ENCODE results near the gene ABCC3. TPM values are rescaled to one million over a fixed set of nuclear protein-coding genes. Genes with fewer than 3 reads are reported as not detected.

The ABCC3 gene
- total and polyA plus RNA-seq, 9 of the 15 experiments (the other 6 are each of a cell fraction or from before 2014, with no cell fraction given) = 0.03 to 1.6 (median 0.42) TPM; not detected in 5

DNA sequence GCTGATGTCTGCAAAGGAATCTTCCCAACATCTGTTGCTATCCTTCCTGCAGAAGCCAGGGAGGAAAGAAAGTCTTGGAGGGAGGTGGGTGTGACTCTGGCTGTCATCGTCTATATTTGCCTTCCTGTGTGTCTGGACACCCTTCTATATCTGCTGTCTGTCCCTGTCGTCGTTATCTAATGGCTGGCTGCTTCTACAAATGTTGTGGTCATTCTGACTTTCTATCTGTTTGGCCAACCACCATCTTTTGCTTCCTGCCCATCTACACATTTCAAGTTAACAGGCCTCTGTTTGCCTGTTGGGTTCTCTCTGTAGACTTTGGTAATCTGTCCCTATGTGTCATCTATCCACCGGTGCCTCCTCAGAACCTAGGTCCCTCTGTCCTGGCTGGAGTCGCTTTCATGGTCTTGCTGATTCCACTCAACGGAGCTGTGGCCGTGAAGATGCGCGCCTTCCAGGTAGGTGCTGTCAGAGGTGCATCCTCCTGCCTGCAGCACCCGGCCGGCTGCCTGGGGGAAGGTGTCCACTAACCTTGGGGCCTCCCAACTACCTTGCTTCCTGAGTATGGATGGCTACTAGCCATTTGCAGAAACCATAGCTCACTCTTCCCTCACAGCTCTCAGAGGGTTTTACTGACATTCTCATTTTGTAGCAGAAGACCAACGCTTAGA lies 30.2 kb downstream of the ABCC3 start (continued):
- TF ChIP-seq, protein P1, sequence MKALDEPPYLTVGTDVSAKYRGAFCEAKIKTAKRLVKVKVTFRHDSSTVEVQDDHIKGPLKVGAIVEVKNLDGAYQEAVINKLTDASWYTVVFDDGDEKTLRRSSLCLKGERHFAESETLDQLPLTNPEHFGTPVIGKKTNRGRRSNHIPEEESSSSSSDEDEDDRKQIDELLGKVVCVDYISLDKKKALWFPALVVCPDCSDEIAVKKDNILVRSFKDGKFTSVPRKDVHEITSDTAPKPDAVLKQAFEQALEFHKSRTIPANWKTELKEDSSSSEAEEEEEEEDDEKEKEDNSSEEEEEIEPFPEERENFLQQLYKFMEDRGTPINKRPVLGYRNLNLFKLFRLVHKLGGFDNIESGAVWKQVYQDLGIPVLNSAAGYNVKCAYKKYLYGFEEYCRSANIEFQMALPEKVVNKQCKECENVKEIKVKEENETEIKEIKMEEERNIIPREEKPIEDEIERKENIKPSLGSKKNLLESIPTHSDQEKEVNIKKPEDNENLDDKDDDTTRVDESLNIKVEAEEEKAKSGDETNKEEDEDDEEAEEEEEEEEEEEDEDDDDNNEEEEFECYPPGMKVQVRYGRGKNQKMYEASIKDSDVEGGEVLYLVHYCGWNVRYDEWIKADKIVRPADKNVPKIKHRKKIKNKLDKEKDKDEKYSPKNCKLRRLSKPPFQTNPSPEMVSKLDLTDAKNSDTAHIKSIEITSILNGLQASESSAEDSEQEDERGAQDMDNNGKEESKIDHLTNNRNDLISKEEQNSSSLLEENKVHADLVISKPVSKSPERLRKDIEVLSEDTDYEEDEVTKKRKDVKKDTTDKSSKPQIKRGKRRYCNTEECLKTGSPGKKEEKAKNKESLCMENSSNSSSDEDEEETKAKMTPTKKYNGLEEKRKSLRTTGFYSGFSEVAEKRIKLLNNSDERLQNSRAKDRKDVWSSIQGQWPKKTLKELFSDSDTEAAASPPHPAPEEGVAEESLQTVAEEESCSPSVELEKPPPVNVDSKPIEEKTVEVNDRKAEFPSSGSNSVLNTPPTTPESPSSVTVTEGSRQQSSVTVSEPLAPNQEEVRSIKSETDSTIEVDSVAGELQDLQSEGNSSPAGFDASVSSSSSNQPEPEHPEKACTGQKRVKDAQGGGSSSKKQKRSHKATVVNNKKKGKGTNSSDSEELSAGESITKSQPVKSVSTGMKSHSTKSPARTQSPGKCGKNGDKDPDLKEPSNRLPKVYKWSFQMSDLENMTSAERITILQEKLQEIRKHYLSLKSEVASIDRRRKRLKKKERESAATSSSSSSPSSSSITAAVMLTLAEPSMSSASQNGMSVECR (CRISPR knock-in tag; IDR thresholded peaks at IDR 0.05) = no peak
- TF ChIP-seq DMBX1 (CRISPR knock-in tag; IDR thresholded peaks at IDR 0.05; ENCODE audit: borderline replicate concordance) (0 out of 2 replicates have a peak, but pooled peaks have one; percentile 18), CREBBP (IDR thresholded peaks at IDR 0.05; ENCODE audit: low read depth, low read length) (no peak), PHF21A (IDR thresholded peaks at IDR 0.05; ENCODE audit: borderline replicate concordance, low read depth) (no peak), MEIS2 (IDR thresholded peaks at IDR 0.05; ENCODE audit: partially characterized antibody) (peak; percentile 57), TCFL5 (CRISPR knock-in tag; conservative IDR thresholded peaks at IDR 0.05) (no peak), HDAC1 (IDR thresholded peaks at IDR 0.05) (0 out of 4 replicates have a peak, but pooled peaks of 1 of the 2 experiments have one; percentile 34), E2F6 (IDR thresholded peaks at IDR 0.05; ENCODE audit: borderline replicate concordance in 1 of 2, extremely low read depth in 1 of 2, insufficient read depth in 1 of 2, insufficient read length in 1 of 2, low read depth in 1 of 2, low read length in 1 of 2, poor library complexity in 1 of 2, severe bottlenecking in 1 of 2) (no peak), IFI16 (CRISPR knock-in tag; IDR thresholded peaks at IDR 0.05) (no peak), NFYB (IDR thresholded peaks at IDR 0.05; ENCODE audit: extremely low read depth, insufficient read length) (no peak), E2F4 (CRISPR knock-in tag; IDR thresholded peaks at IDR 0.05; ENCODE audit: low read depth) (no peak), CAMTA2 (CRISPR knock-in tag; conservative IDR thresholded peaks at IDR 0.05) (no peak), SNRNP70 (optimal IDR thresholded peaks at IDR 0.05; ENCODE audit: low read depth, low read length) (no peak), FOS (IDR thresholded peaks at IDR 0.05; ENCODE audit: extremely low read depth, insufficient read length) (no peak), DNMT1 (IDR thresholded peaks at IDR 0.05) (no peak)
- TF ChIP-seq, protein P2, sequence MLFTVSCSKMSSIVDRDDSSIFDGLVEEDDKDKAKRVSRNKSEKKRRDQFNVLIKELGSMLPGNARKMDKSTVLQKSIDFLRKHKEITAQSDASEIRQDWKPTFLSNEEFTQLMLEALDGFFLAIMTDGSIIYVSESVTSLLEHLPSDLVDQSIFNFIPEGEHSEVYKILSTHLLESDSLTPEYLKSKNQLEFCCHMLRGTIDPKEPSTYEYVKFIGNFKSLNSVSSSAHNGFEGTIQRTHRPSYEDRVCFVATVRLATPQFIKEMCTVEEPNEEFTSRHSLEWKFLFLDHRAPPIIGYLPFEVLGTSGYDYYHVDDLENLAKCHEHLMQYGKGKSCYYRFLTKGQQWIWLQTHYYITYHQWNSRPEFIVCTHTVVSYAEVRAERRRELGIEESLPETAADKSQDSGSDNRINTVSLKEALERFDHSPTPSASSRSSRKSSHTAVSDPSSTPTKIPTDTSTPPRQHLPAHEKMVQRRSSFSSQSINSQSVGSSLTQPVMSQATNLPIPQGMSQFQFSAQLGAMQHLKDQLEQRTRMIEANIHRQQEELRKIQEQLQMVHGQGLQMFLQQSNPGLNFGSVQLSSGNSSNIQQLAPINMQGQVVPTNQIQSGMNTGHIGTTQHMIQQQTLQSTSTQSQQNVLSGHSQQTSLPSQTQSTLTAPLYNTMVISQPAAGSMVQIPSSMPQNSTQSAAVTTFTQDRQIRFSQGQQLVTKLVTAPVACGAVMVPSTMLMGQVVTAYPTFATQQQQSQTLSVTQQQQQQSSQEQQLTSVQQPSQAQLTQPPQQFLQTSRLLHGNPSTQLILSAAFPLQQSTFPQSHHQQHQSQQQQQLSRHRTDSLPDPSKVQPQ (CRISPR knock-in tag; IDR thresholded peaks at IDR 0.05; ENCODE audit: borderline replicate concordance) = no peak
- TF ChIP-seq, protein P3, sequence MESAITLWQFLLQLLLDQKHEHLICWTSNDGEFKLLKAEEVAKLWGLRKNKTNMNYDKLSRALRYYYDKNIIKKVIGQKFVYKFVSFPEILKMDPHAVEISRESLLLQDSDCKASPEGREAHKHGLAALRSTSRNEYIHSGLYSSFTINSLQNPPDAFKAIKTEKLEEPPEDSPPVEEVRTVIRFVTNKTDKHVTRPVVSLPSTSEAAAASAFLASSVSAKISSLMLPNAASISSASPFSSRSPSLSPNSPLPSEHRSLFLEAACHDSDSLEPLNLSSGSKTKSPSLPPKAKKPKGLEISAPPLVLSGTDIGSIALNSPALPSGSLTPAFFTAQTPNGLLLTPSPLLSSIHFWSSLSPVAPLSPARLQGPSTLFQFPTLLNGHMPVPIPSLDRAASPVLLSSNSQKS (CRISPR knock-in tag; IDR thresholded peaks at IDR 0.05) = no peak
